Measurements from ENCODE around the gene MIF4GD.

DNA sequence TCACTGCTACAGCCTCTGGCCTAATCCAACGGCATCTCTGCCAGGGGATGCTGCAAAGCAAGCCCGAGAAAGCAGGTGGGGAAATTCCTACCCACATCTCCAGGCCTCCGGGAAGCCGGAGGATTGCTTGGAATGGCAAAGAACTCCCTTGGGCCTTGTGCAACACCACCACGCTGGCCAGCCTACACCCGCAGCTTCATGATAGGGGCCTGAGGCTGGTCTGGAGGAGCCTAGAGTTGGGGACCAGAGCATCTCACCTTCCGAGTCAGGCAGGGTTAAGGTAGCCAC, 29.9 kb downstream of the MIF4GD start:
- no peak for TF ChIP-seq PATZ1 (CRISPR knock-in tag; IDR thresholded peaks at IDR 0.05; ENCODE audit: borderline replicate concordance)
- TF ChIP-seq ZNF70 (CRISPR knock-in tag; IDR thresholded peaks at IDR 0.05): no peak
- no peak for TF ChIP-seq TOX (CRISPR knock-in tag; IDR thresholded peaks at IDR 0.05; ENCODE audit: borderline replicate concordance)
- no peak for TF ChIP-seq ARNTL (CRISPR knock-in tag; IDR thresholded peaks at IDR 0.05; ENCODE audit: borderline replicate concordance, low read depth)
- TF ChIP-seq, protein P1, sequence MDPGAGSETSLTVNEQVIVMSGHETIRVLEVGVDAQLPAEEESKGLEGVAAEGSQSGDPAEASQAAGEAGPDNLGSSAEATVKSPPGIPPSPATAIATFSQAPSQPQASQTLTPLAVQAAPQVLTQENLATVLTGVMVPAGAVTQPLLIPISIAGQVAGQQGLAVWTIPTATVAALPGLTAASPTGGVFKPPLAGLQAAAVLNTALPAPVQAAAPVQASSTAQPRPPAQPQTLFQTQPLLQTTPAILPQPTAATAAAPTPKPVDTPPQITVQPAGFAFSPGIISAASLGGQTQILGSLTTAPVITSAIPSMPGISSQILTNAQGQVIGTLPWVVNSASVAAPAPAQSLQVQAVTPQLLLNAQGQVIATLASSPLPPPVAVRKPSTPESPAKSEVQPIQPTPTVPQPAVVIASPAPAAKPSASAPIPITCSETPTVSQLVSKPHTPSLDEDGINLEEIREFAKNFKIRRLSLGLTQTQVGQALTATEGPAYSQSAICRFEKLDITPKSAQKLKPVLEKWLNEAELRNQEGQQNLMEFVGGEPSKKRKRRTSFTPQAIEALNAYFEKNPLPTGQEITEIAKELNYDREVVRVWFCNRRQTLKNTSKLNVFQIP (CRISPR knock-in tag; IDR thresholded peaks at IDR 0.05; ENCODE audit: borderline replicate concordance, low read depth): no peak
- no peak for TF ChIP-seq BACH2 (CRISPR knock-in tag; IDR thresholded peaks at IDR 0.05; ENCODE audit: borderline replicate concordance)
- TF ChIP-seq ZNF8 (CRISPR knock-in tag; IDR thresholded peaks at IDR 0.05): no peak
- TF ChIP-seq CSRNP3 (CRISPR knock-in tag; IDR thresholded peaks at IDR 0.05): no peak
- TF ChIP-seq CREB5 (CRISPR knock-in tag; IDR thresholded peaks at IDR 0.05; ENCODE audit: low read depth): no peak
- TF ChIP-seq, protein P2, sequence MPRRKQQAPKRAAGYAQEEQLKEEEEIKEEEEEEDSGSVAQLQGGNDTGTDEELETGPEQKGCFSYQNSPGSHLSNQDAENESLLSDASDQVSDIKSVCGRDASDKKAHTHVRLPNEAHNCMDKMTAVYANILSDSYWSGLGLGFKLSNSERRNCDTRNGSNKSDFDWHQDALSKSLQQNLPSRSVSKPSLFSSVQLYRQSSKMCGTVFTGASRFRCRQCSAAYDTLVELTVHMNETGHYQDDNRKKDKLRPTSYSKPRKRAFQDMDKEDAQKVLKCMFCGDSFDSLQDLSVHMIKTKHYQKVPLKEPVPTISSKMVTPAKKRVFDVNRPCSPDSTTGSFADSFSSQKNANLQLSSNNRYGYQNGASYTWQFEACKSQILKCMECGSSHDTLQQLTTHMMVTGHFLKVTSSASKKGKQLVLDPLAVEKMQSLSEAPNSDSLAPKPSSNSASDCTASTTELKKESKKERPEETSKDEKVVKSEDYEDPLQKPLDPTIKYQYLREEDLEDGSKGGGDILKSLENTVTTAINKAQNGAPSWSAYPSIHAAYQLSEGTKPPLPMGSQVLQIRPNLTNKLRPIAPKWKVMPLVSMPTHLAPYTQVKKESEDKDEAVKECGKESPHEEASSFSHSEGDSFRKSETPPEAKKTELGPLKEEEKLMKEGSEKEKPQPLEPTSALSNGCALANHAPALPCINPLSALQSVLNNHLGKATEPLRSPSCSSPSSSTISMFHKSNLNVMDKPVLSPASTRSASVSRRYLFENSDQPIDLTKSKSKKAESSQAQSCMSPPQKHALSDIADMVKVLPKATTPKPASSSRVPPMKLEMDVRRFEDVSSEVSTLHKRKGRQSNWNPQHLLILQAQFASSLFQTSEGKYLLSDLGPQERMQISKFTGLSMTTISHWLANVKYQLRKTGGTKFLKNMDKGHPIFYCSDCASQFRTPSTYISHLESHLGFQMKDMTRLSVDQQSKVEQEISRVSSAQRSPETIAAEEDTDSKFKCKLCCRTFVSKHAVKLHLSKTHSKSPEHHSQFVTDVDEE (CRISPR knock-in tag; IDR thresholded peaks at IDR 0.05): no peak
- no peak for TF ChIP-seq ESRRG (CRISPR knock-in tag; IDR thresholded peaks at IDR 0.05)
- TF ChIP-seq SNAI2 (CRISPR knock-in tag; IDR thresholded peaks at IDR 0.05): no peak
- no peak for TF ChIP-seq CSDC2 (CRISPR knock-in tag; IDR thresholded peaks at IDR 0.05)

All from SK-N-SH treated with all-trans-retinoic acid at 6 μM for 48 hours (cell line).